HEK293T (cell line): ENCODE data around the gene FCAMR.
"Not testable (repeated sequence)": the region's sequence is repeated elsewhere in the genome, so short reads cannot be mapped to it uniquely, and the experiment has no call there.

ENCODE experiments used
- CTCF ChIA-PET: fragments of 350-600 bp; formaldehyde crosslinking; extraction: SDS; loops from one replicate; lab custom pipeline; 2021; ENCODE audit warnings: antibody characterized with exemption, inconsistent platforms; lab: Yijun Ruan, JAX
- POLR2A ChIA-PET: fragments of 350-600 bp; formaldehyde crosslinking; extraction: SDS; loops from one replicate; lab custom pipeline; 2020; ENCODE audit warnings: antibody characterized with exemption, inconsistent platforms; lab: Yijun Ruan, JAX
- DNase-seq: peaks from one replicate; pipeline ENCODE4 v3.0.0; 2012; ENCODE audit warnings: mixed read lengths; ENCODE audit errors: extremely low spot score
- ARNT ChIP-seq: fragments of 450-650 bp; IDR thresholded peaks from 2 replicates; pipeline ENCODE4 v1.6.1; 2017; ENCODE audit warnings: mild to moderate bottlenecking
- BHLHE40 ChIP-seq: fragments of 450-650 bp; IDR thresholded peaks from 2 replicates; pipeline ENCODE4 v1.6.1; 2016; ENCODE audit warnings: mild to moderate bottlenecking, moderate library complexity, borderline replicate concordance
- CTBP1 ChIP-seq: fragments of 450-650 bp; IDR thresholded peaks from 2 replicates; pipeline ENCODE4 v1.6.1; 2016; ENCODE audit warnings: borderline replicate concordance
- ELF4 ChIP-seq: fragments of 450-650 bp; IDR thresholded peaks from 2 replicates; pipeline ENCODE4 v1.6.1; 2017; ENCODE audit warnings: antibody characterized with exemption
- FOXA1 ChIP-seq: fragments of 450-650 bp; IDR thresholded peaks from 2 replicates; pipeline ENCODE4 v1.6.1; 2016; ENCODE audit warnings: mild to moderate bottlenecking
- FOXK2 ChIP-seq: fragments of 450-650 bp; IDR thresholded peaks from 2 replicates; pipeline ENCODE4 v1.6.1; 2016; ENCODE audit warnings: mild to moderate bottlenecking
- FOXM1 ChIP-seq: fragments of 450-650 bp; IDR thresholded peaks from 2 replicates; pipeline ENCODE4 v1.6.1; 2017; ENCODE audit warnings: mild to moderate bottlenecking, borderline replicate concordance
- HDGF ChIP-seq: fragments of 450-650 bp; IDR thresholded peaks from 2 replicates; pipeline ENCODE4 v1.6.1; 2017; ENCODE audit warnings: antibody characterized with exemption, borderline replicate concordance
- L3MBTL2 ChIP-seq: fragments of 450-650 bp; conservative IDR thresholded peaks from 2 replicates; pipeline ENCODE4 v1.6.1; 2016; ENCODE audit warnings: mild to moderate bottlenecking
- LEF1 ChIP-seq: fragments of 450-650 bp; IDR thresholded peaks from 2 replicates; pipeline ENCODE4 v1.6.1; 2017; ENCODE audit warnings: mild to moderate bottlenecking, borderline replicate concordance
- NFRKB ChIP-seq: fragments of 450-650 bp; IDR thresholded peaks from 2 replicates; pipeline ENCODE4 v1.6.1; 2016; ENCODE audit warnings: mild to moderate bottlenecking, moderate library complexity
- SP1 ChIP-seq: fragments of 450-650 bp; IDR thresholded peaks from 2 replicates; pipeline ENCODE4 v1.6.1; 2017
- SUZ12 ChIP-seq: fragments of 450-650 bp; IDR thresholded peaks from 2 replicates; pipeline ENCODE4 v1.6.1; 2016; ENCODE audit warnings: mild to moderate bottlenecking
- TARDBP ChIP-seq: fragments of 450-650 bp; IDR thresholded peaks from 2 replicates; pipeline ENCODE4 v1.6.1; 2016
- ZNF384 ChIP-seq: fragments of 450-650 bp; IDR thresholded peaks from 2 replicates; pipeline ENCODE4 v1.6.1; 2016
- TF ChIP-seq, protein P1 (sequence below): fragments of 450-650 bp; IDR thresholded peaks from 2 replicates; pipeline ENCODE4 v1.6.1; 2016

FCAMR gene

DNA sequence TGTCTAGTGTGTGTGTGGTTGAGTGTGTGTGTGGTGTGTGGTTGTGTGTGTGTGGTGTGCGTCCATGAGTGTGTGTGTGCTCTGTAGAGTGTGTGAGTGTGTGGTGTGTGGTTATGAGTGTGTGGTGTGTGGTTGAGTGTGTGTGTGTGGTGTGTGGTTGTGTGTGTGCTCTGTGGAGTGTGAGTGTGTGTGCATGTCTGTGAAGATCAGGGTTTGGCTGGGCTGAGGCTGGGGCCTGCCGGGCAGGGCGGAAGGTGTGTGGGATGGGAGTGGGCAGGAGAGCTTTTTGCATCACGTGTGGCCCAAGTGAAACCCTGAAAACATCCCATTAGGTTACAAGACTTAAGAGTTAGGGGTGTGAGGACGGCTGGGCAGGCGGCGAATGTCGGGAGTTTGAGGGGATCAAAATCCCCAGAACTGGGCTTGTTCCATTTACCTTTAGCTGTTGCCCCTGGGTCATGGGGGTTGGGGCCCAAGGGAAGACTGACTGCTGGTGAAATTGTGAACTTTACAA, 45.6 kb downstream of the FCAMR start:
- CTCF ChIA-PET: no interaction called here
- TF ChIP-seq L3MBTL2: no peak
- TF ChIP-seq FOXA1: no peak
- no peak for TF ChIP-seq NFRKB
- no peak for TF ChIP-seq ARNT
- no peak for TF ChIP-seq TARDBP
- no peak for TF ChIP-seq SP1
- no peak for TF ChIP-seq FOXM1
- TF ChIP-seq ELF4: no peak
- DNase-seq: no peak
- POLR2A ChIA-PET: interaction anchor here (1.0 kb wide), 1 partner anchor 8 kb away, joined by 4 read pairs; no protein-coding TSS in a partner anchor

DNA sequence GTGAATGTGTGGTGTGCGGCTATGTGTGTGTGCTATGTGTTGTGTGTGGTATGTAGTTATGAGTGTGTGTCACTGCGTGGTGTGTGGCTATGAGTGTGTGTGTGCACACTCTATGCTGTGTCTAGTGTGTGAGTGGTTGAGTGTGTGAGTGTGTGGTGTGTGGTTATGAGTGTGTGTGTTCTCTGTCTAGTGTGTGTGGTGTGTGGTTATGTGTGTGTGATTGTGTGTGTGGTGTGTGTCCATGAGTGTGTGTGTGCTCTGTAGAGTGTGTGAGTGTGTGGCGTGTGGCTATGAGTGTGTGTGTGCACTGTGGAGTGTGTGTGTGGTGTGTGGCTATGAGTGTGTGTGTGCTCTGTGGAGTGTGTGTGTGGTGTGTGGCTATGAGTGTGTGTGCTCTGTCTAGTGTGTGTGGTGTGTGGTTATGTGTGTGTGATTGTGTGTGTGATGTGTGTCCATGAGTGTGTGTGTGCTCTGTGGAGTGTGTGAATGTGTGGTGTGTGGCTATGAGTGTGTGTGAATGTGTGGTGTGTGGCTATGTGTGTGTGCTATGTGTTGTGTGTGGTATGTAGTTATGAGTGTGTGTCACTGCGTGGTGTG, 46.2 kb downstream of the FCAMR start:
- DNase-seq, CTCF ChIA-PET, POLR2A ChIA-PET: not testable (repeated sequence)
- TF ChIP-seq TARDBP: 0 out of 2 replicates have a peak, but pooled peaks have one; percentile 31

DNA sequence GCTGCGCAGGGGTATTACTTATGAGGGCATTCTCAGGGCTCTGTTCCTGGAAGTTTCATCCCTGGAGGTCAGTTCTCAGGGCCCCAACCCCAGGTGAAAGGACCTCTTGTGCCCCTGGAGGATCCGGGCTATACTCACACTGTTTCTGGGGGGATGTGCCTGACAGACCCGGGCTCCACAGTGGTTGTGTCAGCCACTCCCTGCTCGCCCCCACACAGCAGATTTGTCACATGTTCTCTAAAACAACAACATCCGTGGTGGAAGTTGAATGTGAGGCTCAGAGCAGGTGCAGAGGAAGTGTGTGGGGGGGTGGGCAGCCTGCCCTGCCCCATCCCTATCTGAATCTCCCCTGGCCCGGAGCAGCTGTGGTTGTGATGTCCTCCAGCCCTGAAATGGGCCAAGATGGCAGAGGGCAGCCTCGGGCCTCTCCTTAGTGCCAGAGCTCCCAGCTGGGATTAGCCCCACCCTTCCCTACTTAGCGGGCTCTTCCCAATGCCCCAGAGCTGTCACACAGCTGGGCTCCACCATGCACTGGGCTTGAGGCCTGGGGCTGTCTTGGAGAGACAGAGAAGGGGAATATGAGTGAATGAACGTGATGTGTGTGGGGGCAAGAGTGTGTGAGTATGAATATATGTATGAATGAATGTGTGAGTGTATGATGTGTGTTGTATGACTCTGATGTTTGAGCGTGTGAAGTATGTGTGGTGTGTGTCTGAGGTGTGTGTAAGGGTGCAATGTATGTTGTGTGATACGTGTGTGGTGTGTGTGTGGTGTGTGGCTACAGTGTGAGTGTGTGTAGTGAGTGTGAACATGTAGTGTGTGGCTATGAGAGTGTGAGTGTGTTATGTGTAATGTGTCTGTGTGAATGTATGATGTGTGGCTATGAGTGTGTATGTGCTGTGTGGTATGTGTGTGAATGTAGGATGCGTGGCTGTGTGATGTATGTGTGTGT, 47.0 kb downstream of the FCAMR start:
- CTCF ChIA-PET: interaction anchor here (2.1 kb wide), 1 partner anchor 7 kb away, joined by 4 read pairs; no protein-coding TSS in a partner anchor
- POLR2A ChIA-PET: no interaction called here
- DNase-seq: no peak
- TF ChIP-seq SP1 (no peak), ELF4 (no peak), FOXM1 (no peak), ZNF384 (no peak), CTBP1 (no peak), BHLHE40 (no peak), HDGF (no peak), SUZ12 (no peak), L3MBTL2 (no peak), FOXK2 (no peak), ARNT (no peak), NFRKB (no peak), TARDBP (no peak), FOXA1 (no peak)

DNA sequence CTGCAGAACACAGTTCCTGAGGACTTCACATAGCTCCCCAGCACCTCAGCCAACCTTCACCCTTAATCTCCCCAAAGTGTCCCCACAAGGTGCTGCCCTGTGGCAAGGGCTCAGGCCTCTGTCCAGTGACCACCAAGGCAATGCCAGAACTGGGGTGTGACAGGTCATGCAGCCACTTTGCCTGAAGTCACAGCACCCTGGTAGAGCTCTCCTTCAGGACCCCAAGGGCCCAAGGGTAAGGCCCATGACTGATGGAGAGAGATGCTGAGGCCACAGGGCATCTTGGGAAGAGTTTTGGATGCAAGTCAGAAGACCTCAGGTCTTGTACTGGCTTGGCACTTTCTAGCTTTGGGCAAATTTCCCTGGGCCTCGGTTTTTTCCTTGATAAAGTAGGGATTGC, 47.7 kb downstream of the FCAMR start:
- POLR2A ChIA-PET: no interaction called here
- no peak for TF ChIP-seq LEF1
- no peak for TF ChIP-seq CTBP1
- no peak for TF ChIP-seq SP1
- TF ChIP-seq, protein P1, sequence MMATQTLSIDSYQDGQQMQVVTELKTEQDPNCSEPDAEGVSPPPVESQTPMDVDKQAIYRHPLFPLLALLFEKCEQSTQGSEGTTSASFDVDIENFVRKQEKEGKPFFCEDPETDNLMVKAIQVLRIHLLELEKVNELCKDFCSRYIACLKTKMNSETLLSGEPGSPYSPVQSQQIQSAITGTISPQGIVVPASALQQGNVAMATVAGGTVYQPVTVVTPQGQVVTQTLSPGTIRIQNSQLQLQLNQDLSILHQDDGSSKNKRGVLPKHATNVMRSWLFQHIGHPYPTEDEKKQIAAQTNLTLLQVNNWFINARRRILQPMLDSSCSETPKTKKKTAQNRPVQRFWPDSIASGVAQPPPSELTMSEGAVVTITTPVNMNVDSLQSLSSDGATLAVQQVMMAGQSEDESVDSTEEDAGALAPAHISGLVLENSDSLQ: no peak
- no peak for TF ChIP-seq HDGF
- TF ChIP-seq L3MBTL2: no peak
- TF ChIP-seq FOXM1: no peak
- no peak for TF ChIP-seq ELF4
- no peak for TF ChIP-seq BHLHE40
- TF ChIP-seq SUZ12: no peak
- no peak for TF ChIP-seq ZNF384
- TF ChIP-seq FOXK2: no peak
- TF ChIP-seq NFRKB: no peak
- TF ChIP-seq ARNT: no peak
- no peak for TF ChIP-seq FOXA1
- TF ChIP-seq TARDBP: no peak
- CTCF ChIA-PET: interaction anchor here (0.7 to 2.1 kb wide), 2 partner anchors 8 to 9 kb away, joined by 3 to 4 read pairs; no protein-coding TSS in a partner anchor
- no peak for DNase-seq

DNA sequence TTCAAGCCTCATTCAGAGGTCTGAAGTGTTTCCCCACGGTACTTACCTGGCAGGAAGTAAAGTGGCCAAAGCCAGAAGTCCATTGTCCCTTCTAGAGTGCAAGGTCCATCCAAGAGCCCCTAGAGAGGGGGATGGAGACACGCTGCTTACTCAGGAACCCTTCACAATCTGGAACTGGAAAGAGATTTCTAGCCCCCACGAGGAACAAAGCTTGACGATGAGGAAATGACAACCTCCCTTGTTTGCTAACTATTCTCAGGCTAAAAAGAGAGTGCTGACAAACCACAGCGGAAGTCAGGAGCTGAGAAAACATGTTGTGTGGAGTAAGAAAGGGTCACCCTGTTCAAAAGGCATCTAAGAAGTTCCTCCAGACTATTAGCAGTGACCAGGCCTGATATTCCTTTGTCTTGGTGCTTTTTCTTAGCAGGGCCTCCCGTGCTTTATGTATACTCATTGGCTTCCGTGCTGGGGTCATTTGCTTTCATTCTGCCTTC, 48.4 kb downstream of the FCAMR start, which contains the start of gene FCMR:
FCMR (minus strand) TSS at position 170 of the 494 bp plus-strand sequence; CDS start at position 83, 87 bp downstream.
- no peak for TF ChIP-seq HDGF
- no peak for TF ChIP-seq ARNT
- no peak for TF ChIP-seq BHLHE40
- no peak for TF ChIP-seq ELF4
- no peak for TF ChIP-seq CTBP1
- TF ChIP-seq SUZ12: no peak
- TF ChIP-seq FOXM1: no peak
- no peak for TF ChIP-seq FOXA1
- TF ChIP-seq SP1: no peak
- TF ChIP-seq NFRKB: no peak
- TF ChIP-seq FOXK2: no peak
- no peak for TF ChIP-seq L3MBTL2
- TF ChIP-seq ZNF384: no peak
- TF ChIP-seq LEF1: no peak
- TF ChIP-seq, protein P1: no peak
- TF ChIP-seq TARDBP: no peak
- POLR2A ChIA-PET: interaction anchor here (1.2 kb wide), 1 partner anchor 287 kb away, joined by 3 read pairs; no protein-coding TSS in a partner anchor
- DNase-seq: no peak
- CTCF ChIA-PET: interaction anchor here (0.7 to 2.1 kb wide), 2 partner anchors 9 to 10 kb away, joined by 3 to 4 read pairs; no protein-coding TSS in a partner anchor

DNA sequence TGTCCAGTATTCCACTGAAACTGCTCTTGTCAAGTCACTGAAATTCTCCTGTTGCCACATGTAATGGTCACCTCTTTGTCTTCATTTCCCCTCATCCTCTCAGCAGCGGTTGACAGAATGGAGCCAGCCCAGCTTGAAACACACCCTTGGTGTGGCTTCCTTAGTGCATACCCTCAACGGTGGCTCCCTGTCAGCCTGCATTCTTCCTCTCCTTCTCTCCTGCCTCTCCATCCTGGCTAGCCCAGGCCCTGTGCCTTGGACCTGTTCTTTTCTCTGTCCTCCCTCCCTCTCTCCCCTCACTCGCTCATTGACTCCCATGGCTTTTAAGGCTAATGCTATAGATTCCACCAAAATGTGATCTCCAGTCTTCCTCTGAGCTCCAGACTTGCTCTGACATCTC, 52.2 kb downstream of the FCAMR start:
- POLR2A ChIA-PET: no interaction called here
- TF ChIP-seq HDGF (no peak), SP1 (no peak), FOXM1 (no peak), TARDBP (no peak), NFRKB (no peak), SUZ12 (no peak)
- TF ChIP-seq, protein P1: no peak
- no peak for DNase-seq
- CTCF ChIA-PET: no interaction called here
